Adrenal gland (tissue), 5 donors: ENCODE results near the gene MICU2.

Source experiments
- POLR2A ChIP-seq, 2 donors: fragments of 450-650 bp; IDR thresholded peaks; one replicate each; pipeline ENCODE4 v1.6.1; 2017; ENCODE audit warnings: antibody characterized with exemption in 2 of 2, mild to moderate bottlenecking in 2 of 2, moderate library complexity in 1 of 2
- TF ChIP-seq, protein P1 (sequence below), 6 experiments: fragments of 450-650 bp in 4 of 6; fragments of 200-600 bp in 2 of 6; sonication (generic) in 1 of 6; IDR thresholded peaks; 1 replicate in 5 of 6; 2 replicates in 1 of 6; pipeline versions ENCODE4 v1.5.1 to v1.8.0; 2016 to 2021; ENCODE audit warnings: antibody characterized with exemption in 6 of 6, mild to moderate bottlenecking in 2 of 6, moderate library complexity in 1 of 6
- donor health status: DM: no; HTN: no; CAD: no.

DNA sequence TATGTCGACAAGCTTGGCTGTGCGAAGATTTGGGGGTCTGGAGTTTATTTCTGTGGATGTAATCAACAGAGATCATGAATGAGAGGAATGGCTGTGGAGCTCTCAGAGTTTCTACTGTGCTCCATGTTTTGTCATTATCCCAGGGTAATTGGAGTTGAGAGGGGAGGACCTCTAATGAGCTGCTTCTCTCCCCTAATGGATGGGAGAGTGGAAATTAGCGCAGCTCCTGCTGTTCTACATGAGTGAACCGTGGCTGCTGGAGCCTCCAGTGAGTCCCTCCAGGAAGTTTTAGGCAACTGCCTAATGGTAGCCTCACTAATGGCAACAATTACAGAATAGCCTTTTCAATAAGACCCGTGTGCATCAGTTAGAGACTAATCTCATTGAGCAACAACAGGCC is 35.6 kb upstream of the MICU2 start:
- TF ChIP-seq, protein P1, sequence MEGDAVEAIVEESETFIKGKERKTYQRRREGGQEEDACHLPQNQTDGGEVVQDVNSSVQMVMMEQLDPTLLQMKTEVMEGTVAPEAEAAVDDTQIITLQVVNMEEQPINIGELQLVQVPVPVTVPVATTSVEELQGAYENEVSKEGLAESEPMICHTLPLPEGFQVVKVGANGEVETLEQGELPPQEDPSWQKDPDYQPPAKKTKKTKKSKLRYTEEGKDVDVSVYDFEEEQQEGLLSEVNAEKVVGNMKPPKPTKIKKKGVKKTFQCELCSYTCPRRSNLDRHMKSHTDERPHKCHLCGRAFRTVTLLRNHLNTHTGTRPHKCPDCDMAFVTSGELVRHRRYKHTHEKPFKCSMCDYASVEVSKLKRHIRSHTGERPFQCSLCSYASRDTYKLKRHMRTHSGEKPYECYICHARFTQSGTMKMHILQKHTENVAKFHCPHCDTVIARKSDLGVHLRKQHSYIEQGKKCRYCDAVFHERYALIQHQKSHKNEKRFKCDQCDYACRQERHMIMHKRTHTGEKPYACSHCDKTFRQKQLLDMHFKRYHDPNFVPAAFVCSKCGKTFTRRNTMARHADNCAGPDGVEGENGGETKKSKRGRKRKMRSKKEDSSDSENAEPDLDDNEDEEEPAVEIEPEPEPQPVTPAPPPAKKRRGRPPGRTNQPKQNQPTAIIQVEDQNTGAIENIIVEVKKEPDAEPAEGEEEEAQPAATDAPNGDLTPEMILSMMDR (IDR thresholded peaks at IDR 0.05), result no peak
- no peak for TF ChIP-seq POLR2A (IDR thresholded peaks at IDR 0.05)
